Endothelial cell of umbilical vein (primary cell): ENCODE results near the gene NFIA. TPM values are rescaled to one million over a fixed set of nuclear protein-coding genes. Genes with fewer than 3 reads are reported as not detected.

Experiments used
- BruUV-seq: library from RNA; stranded (reverse); fragments of 400-500 nt; replicated peaks from 2 replicates; lab custom pipeline; 2021; lab: Mats Ljungman, UMichigan
- CTCF ChIA-PET: fragments of 300-600, 350-600 bp; sonication (Branson Sonifier 250); formaldehyde crosslinking; loops from one replicate; lab custom pipeline; 2021; ENCODE audit warnings: antibody characterized with exemption, inconsistent platforms; lab: Charles Lee
- POLR2A ChIA-PET: fragments of 300-600, 350-600 bp; sonication (Branson Sonifier 250); formaldehyde crosslinking; loops from one replicate; lab custom pipeline; 2021; ENCODE audit warnings: antibody characterized with exemption, inconsistent platforms; lab: Charles Lee
- DNase-seq: peaks from one replicate; pipeline ENCODE4 v3.0.0-alpha.2; 2011; ENCODE audit warnings: low read depth, low spot score
- FAIRE-seq: peaks from 2 replicates; lab custom pipeline; 2011; peaks lifted over from hg19 to GRCh38; lab: Jason Lieb, UNC
- H2AFZ ChIP-seq: 2 replicates; pipeline ENCODE4 v1.6.0; 2012; ENCODE audit warnings: low read depth, low read length, control low read depth, inconsistent platforms
- H3K27ac ChIP-seq: 2 replicates; pipeline ENCODE4 v1.5.1; 2011; ENCODE audit warnings: low read depth, mild to moderate bottlenecking, control low read depth, low read length, moderate library complexity; ENCODE audit not compliant: insufficient read depth
- H3K27me3 ChIP-seq, 2 experiments: 2 replicates each; pipeline versions ENCODE4 v1.6.0 to v1.6.1; 2011; ENCODE audit warnings: low read length in 2 of 2, mixed read lengths in 1 of 2; ENCODE audit not compliant: control insufficient read depth in 2 of 2, insufficient read depth in 2 of 2
- H3K36me3 ChIP-seq, 2 experiments: 2 replicates in 1 of 2; 3 replicates in 1 of 2; pipeline ENCODE4 v1.5.1; 2011; ENCODE audit warnings: low read length in 2 of 2, mild to moderate bottlenecking in 1 of 2, moderate library complexity in 1 of 2; ENCODE audit not compliant: control insufficient read depth in 2 of 2, insufficient read depth in 2 of 2; ENCODE audit errors: extremely low read depth in 1 of 2
- H3K4me1 ChIP-seq: 3 replicates; pipeline ENCODE4 v1.5.1; 2011; ENCODE audit warnings: mild to moderate bottlenecking, low read length; ENCODE audit not compliant: control insufficient read depth, insufficient read depth; ENCODE audit errors: extremely low read depth
- H3K4me2 ChIP-seq: 2 replicates; pipeline ENCODE4 v1.6.1; 2011; ENCODE audit warnings: low read length, control low read depth, mixed read lengths; ENCODE audit not compliant: insufficient read depth
- H3K4me3 ChIP-seq, 3 experiments: fragments of 200-600 bp in 1 of 3; sonication (generic), shearing (Covaris generic) in 1 of 3; replicated peaks in 1 of 3; 2 replicates each; pipeline ENCODE4 v1.5.1; 2011 to 2016; ENCODE audit warnings: control low read depth in 3 of 3, low read length in 3 of 3, mild to moderate bottlenecking in 2 of 3, inconsistent platforms in 1 of 3, low read depth in 1 of 3, moderate library complexity in 1 of 3; ENCODE audit not compliant: insufficient read depth in 1 of 3
- H3K79me2 ChIP-seq: 2 replicates; pipeline ENCODE4 v1.6.0; 2012; ENCODE audit warnings: low read length, inconsistent platforms; ENCODE audit not compliant: control insufficient read depth, insufficient read depth
- H3K9ac ChIP-seq: replicated peaks from 2 replicates; pipeline ENCODE3; 2011; ENCODE audit warnings: low read length, control low read depth; ENCODE audit not compliant: insufficient read depth; ENCODE audit errors: extremely low read depth
- H3K9me1 ChIP-seq: replicated peaks from 3 replicates; pipeline ENCODE4 v1.6.0; 2011; ENCODE audit warnings: mild to moderate bottlenecking, low read length; ENCODE audit not compliant: control insufficient read depth, insufficient read depth; ENCODE audit errors: extremely low read depth
- H3K9me3 ChIP-seq: replicated peaks from 2 replicates; pipeline ENCODE4 v1.5.1; 2012; ENCODE audit warnings: low read length, inconsistent platforms; ENCODE audit not compliant: control insufficient read depth, insufficient read depth
- H4K20me1 ChIP-seq: replicated peaks from 2 replicates; pipeline ENCODE3; 2011; ENCODE audit warnings: mild to moderate bottlenecking, low read length; ENCODE audit not compliant: control insufficient read depth, insufficient read depth; ENCODE audit errors: extremely low read depth
- GATA2 ChIP-seq: IDR thresholded peaks from 2 replicates; pipeline ENCODE4 v1.7.0; 2011; ENCODE audit warnings: low read depth, mild to moderate bottlenecking, moderate library complexity, mixed read lengths, low read length; ENCODE audit not compliant: insufficient read length, insufficient read depth
- JUN ChIP-seq: IDR thresholded peaks from 2 replicates; pipeline ENCODE4 v1.6.1; 2011; ENCODE audit warnings: borderline replicate concordance, low read depth; ENCODE audit not compliant: insufficient read length, insufficient read depth
- MYC ChIP-seq: IDR thresholded peaks from one replicate; pipeline ENCODE4 v1.6.1; 2011; ENCODE audit warnings: mild to moderate bottlenecking, low read depth, low read length
- POLR2AphosphoS5 ChIP-seq: IDR thresholded peaks from 2 replicates; pipeline ENCODE4 v1.6.1; 2012; ENCODE audit warnings: low read depth, mild to moderate bottlenecking, control low read depth, low read length, moderate library complexity; ENCODE audit not compliant: insufficient read depth
- dilution Hi-C: fragments of 300-500 bp; cut with MboI; formaldehyde crosslinking; loops from one replicate; pipeline ENCODE4 v1.15.0; 2019; ENCODE audit warnings: low sequenced_read_pairs; ENCODE audit not compliant: extremely low pct_ligation_motif_present
- intact Hi-C: fragments of 100-400 bp; cut with micrococcal nuclease; formaldehyde crosslinking; loops from one replicate; pipeline ENCODE4 v1.10.0; 2022
- polyA plus RNA-seq, 4 experiments: library from polyadenylated mRNA; depleted of rRNA in 3 of 4; stranded (reverse) in 3 of 4; unstranded in 1 of 4; fragments of >200 nt; gene quantifications; 2 replicates each; pipeline versions ENCODE4 v1.2.1 to v1.2.3, GENCODE V29; 2011 to 2012; ENCODE audit warnings: missing spikeins in 1 of 4
- total RNA-seq: library from RNA; stranded (reverse); gene quantifications from 2 replicates; pipeline ENCODE4 v1.2.3, GENCODE V29; 2021
- TF ChIP-seq, protein P1 (sequence below), 2 donors: IDR thresholded peaks; 1 replicate in 1 of 2; 2 replicates in 1 of 2; pipeline ENCODE4 v1.5.1; 2011; ENCODE audit warnings: low read length in 2 of 2, mild to moderate bottlenecking in 2 of 2, moderate library complexity in 2 of 2, control low read depth in 1 of 2, inconsistent platforms in 1 of 2, low read depth in 1 of 2; ENCODE audit not compliant: insufficient read depth in 1 of 2; ENCODE audit errors: extremely low read depth in 1 of 2
- TF ChIP-seq, protein P2 (sequence below): IDR thresholded peaks from 2 replicates; pipeline ENCODE4 v1.6.1; 2011; ENCODE audit not compliant: insufficient read depth, insufficient read length

NFIA gene
- total and polyA plus RNA-seq, 2 donors (not counting 3 experiments of a cell fraction or from before 2014, with no cell fraction given), result 25.5 to 47.0 TPM

DNA sequence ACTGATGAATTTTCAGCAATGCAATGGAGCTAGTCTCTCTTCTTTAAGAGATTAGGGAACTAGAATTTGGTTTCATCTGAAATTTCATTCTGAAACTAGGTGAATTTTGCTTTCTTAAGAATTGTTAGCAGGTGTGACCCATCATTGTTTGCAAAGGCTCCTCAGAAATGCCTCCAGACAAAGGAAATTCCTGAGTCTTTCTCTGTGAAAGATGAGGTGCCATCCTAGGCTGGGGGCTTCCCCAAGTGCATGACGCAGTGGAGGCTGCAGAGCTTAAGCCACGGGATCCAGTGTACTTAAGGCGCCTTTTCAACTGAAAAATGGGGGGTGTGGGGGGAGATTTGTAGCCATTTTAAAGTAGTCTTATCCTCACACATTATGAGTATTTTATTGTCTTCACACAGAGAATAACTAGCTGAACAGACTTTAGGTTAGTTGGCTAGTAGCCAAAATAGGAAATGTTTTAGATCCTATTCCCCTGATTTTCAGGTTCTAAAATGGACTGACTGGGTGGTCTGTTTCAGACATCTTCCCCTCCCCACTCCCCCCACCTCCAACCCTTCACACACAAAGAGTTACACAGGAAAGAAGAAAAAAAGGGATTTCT lies 202.0 kb downstream of the NFIA start:
- no peak overlapping the region for H3K4me3 ChIP-seq
- dilution Hi-C loops (no loop called here), intact Hi-C loops (no loop called here)
- H2AFZ ChIP-seq, result no peak overlapping the region
- CTCF ChIA-PET, result interaction anchor here (0.6 to 1.7 kb wide), 4 partner anchors 9 to 32 kb away, joined by 3 to 8 read pairs (median 3); no protein-coding TSS in a partner anchor
- no peak for TF ChIP-seq GATA2
- TF ChIP-seq POLR2AphosphoS5, result no peak
- TF ChIP-seq, protein P1, sequence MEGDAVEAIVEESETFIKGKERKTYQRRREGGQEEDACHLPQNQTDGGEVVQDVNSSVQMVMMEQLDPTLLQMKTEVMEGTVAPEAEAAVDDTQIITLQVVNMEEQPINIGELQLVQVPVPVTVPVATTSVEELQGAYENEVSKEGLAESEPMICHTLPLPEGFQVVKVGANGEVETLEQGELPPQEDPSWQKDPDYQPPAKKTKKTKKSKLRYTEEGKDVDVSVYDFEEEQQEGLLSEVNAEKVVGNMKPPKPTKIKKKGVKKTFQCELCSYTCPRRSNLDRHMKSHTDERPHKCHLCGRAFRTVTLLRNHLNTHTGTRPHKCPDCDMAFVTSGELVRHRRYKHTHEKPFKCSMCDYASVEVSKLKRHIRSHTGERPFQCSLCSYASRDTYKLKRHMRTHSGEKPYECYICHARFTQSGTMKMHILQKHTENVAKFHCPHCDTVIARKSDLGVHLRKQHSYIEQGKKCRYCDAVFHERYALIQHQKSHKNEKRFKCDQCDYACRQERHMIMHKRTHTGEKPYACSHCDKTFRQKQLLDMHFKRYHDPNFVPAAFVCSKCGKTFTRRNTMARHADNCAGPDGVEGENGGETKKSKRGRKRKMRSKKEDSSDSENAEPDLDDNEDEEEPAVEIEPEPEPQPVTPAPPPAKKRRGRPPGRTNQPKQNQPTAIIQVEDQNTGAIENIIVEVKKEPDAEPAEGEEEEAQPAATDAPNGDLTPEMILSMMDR (IDR thresholded peaks at IDR 0.05; ENCODE audit: extremely low read depth in 1 of 2, insufficient read depth in 1 of 2, low read depth in 1 of 2, low read length in 2 of 2), result no peak
- TF ChIP-seq JUN, result no peak
- TF ChIP-seq MYC, result no peak
- TF ChIP-seq, protein P2, sequence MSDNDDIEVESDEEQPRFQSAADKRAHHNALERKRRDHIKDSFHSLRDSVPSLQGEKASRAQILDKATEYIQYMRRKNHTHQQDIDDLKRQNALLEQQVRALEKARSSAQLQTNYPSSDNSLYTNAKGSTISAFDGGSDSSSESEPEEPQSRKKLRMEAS, result no peak
- no TSS peak for BruUV-seq
- H3K79me2 ChIP-seq, result no peaks in the 10 kb centered on the region
- H3K9me1 ChIP-seq, result no peaks in the 10 kb centered on the region
- no peak overlapping the region for H3K9ac ChIP-seq
- H3K9me3 ChIP-seq, result no peaks in the 10 kb centered on the region
- no peaks in the 10 kb centered on the region for H3K36me3 ChIP-seq
- FAIRE-seq, result no peak
- POLR2A ChIA-PET, result interaction anchor here (0.7 kb wide), 1 partner anchor 13 kb away, joined by 4 read pairs; no protein-coding TSS in a partner anchor
- peaks cover 24% of the 10 kb centered on the region for H3K4me1 ChIP-seq
- H3K4me2 ChIP-seq, result no peak overlapping the region
- H3K27me3 ChIP-seq, result no peaks in the 10 kb centered on the region
- no peaks in the 10 kb centered on the region for H4K20me1 ChIP-seq
- DNase-seq, result no peak
- H3K27ac ChIP-seq, result no peak overlapping the region
